ENCODE results near the gene SGIP1. TPM values are rescaled to one million over a fixed set of nuclear protein-coding genes. Genes with fewer than 3 reads are reported as not detected.
A peak's percentile ranks its signal among the peaks of the same experiment; 100 is the strongest.

The SGIP1 gene, protein sequence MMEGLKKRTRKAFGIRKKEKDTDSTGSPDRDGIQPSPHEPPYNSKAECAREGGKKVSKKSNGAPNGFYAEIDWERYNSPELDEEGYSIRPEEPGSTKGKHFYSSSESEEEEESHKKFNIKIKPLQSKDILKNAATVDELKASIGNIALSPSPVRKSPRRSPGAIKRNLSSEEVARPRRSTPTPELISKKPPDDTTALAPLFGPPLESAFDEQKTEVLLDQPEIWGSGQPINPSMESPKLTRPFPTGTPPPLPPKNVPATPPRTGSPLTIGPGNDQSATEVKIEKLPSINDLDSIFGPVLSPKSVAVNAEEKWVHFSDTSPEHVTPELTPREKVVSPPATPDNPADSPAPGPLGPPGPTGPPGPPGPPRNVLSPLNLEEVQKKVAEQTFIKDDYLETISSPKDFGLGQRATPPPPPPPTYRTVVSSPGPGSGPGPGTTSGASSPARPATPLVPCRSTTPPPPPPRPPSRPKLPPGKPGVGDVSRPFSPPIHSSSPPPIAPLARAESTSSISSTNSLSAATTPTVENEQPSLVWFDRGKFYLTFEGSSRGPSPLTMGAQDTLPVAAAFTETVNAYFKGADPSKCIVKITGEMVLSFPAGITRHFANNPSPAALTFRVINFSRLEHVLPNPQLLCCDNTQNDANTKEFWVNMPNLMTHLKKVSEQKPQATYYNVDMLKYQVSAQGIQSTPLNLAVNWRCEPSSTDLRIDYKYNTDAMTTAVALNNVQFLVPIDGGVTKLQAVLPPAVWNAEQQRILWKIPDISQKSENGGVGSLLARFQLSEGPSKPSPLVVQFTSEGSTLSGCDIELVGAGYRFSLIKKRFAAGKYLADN
- polyA plus RNA-seq, result 15.2 TPM
- long read RNA-seq, donor 1, result 0 reads
- long read RNA-seq, donor 2, partial matches to known transcripts, result 0 of 1 reads
- long read RNA-seq, donor 2, other reads (novel, unspliced or antisense), result 0 of 1 reads
- long read RNA-seq, donor 3, result 0 reads
- long read RNA-seq, donor 4, result 0 reads
- long read RNA-seq, donor 5, partial matches to known transcripts, result 0 of 1 reads
- long read RNA-seq, donor 5, other reads (novel, unspliced or antisense), result 0 of 1 reads
- long read RNA-seq, donor 6, partial matches to known transcripts, result 0 of 1 reads
- long read RNA-seq, donor 6, other reads (novel, unspliced or antisense), result 0 of 1 reads
- long read RNA-seq, donor 7, result 0 reads
- long read RNA-seq, donor 8, partial matches to known transcripts, result 0 of 1 reads
- long read RNA-seq, donor 8, other reads (novel, unspliced or antisense), result 0 of 1 reads
- long read RNA-seq, donor 9, result 0 reads
- long read RNA-seq, donor 10, partial matches to known transcripts, result 0 of 1 reads
- long read RNA-seq, donor 10, other reads (novel, unspliced or antisense), result 0 of 1 reads
- long read RNA-seq, donor 11, result 0 reads

DNA sequence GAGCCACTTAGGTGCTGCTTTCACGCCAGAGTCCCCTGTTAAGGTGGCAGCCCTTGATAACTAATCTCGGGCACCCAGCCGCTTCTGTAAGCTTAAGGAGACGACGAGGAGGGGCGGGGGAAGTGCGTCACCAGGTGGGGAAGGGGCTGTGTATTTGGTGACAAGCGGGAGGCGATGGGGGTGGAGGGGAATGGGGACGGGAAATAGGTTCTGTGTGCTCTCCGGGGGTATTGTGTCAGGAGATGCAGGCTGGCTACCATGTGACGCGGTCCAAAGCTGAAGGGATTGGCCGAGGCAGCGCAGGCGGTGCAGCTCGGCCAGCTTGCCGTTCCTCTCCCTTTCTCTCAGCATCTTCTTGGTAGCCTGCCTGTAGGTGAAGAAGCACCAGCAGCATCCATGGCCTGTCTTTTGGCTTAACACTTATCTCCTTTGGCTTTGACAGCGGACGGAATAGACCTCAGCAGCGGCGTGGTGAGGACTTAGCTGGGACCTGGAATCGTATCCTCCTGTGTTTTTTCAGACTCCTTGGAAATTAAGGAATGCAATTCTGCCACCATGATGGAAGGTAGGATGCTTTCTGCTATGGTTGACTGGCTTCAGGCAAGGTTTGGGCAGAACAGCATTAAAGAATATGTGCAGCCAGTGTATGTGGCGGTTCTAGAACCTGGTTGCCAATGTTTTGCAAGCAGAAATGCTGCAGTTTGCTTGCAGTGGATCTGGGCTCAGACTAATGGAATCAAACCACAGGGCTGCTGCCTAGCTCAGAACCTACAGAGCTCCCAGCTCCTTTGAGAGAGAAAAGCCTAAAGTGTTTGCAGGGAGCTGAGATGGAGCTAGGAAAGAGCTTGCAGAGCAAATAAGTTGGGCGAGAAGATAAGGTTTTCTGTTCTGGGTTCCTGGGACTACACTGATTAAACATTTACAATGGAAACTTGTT, at the start of gene SGIP1:
TSS of gene SGIP1 (plus strand) at position 350 of the 937 bp plus-strand sequence. CDS start at position 556, 206 bp downstream.
- 20% methylated on average over 2 of the region's 25 CpGs for WGBS (ENCODE audit: insufficient coverage, low lambda C conversion rate)

DNA sequence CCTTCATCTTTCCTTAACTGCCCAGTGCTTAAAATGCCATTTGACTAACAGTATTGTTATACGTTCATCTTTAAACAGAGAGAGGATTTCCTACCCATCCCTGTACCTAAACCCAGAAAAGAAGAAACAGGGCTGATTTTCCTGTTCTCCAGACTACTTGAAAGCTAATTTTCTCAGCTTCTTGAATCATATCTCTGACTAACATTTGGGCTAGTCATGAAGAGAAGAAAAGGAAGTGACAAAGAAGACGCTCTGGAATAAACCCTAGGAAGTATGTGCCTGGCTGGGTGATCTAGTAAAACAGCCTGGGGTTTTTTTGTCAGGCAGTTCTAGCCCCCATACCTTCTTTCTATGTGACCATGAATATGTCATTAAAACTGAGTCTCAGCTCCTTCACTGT, 44.8 kb upstream of the SGIP1 start:
- no peaks in the 10 kb centered on the region for H3K4me1 ChIP-seq (ENCODE audit: control insufficient read depth, insufficient read depth, low read length)
- no peak overlapping the region for H3K27ac ChIP-seq (ENCODE audit: low read length)
- no CpG with 5 or more reads among the region's 2 CpGs for WGBS (ENCODE audit: insufficient coverage, low lambda C conversion rate)
- H3K9me3 ChIP-seq (ENCODE audit: control insufficient read depth, low read depth, low read length), result no peaks in the 10 kb centered on the region
- H3K27me3 ChIP-seq (ENCODE audit: control insufficient read depth, insufficient read depth, low read length), result no peaks in the 10 kb centered on the region
- DNase-seq, result no peak
- H3K36me3 ChIP-seq (ENCODE audit: control insufficient read depth, insufficient read depth, low read length), result no peaks in the 10 kb centered on the region
- H3K4me3 ChIP-seq (ENCODE audit: low read length), result no peak overlapping the region

More for the DNA sequence above, at the start of gene SGIP1:
- H3K27me3 ChIP-seq (ENCODE audit: control insufficient read depth, insufficient read depth, low read length), result peaks cover 36% of the 10 kb centered on the region
- H3K27ac ChIP-seq (ENCODE audit: low read length), result peak within 1 kb of the TSS; percentile 50
- no peaks in the 10 kb centered on the region for H3K36me3 ChIP-seq (ENCODE audit: control insufficient read depth, insufficient read depth, low read length)
- H3K4me1 ChIP-seq (ENCODE audit: control insufficient read depth, insufficient read depth, low read length), result peaks cover 4% of the 10 kb centered on the region
- DNase-seq, result peak; percentile 53 to 54
- peak within 1 kb of the TSS; percentile 36 for H3K4me3 ChIP-seq (ENCODE audit: low read length)
- H3K9me3 ChIP-seq (ENCODE audit: control insufficient read depth, low read depth, low read length), result no peaks in the 10 kb centered on the region

DNA sequence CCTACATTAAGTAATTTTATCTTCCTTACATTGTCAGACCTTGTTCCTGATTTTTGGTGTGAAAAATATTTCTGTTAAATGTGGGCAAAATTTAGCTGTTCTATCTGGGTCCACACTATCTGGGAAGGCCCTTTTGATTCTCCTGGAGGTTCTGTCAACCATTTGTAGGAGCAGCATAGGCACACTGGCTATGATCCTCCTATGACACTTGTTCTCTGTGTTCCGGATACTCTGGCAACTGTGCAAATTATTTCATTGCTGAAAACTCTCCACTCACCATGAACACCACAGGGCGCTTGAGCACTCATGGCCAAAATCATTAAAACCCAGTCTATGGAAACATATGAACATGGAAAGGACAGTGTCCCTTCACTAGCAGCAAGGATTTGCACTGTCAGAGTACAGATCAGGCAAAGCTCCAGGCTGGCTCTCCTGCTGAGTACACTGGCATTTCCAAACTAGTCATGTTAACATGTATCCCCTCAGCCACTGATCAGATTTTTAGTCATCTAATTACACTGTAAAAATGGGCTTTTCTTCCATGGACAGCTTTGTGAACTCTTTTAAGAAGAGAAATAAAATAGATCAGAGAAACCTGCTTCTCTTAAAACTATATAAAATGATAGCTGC, 43.9 kb upstream of the SGIP1 start:
- Histone ChIP-seq H3K27ac (ENCODE audit: low read length) (no peak overlapping the region), H3K9me3 (ENCODE audit: control insufficient read depth, low read depth, low read length) (no peaks in the 10 kb centered on the region), H3K27me3 (ENCODE audit: control insufficient read depth, insufficient read depth, low read length) (no peaks in the 10 kb centered on the region), H3K4me1 (ENCODE audit: control insufficient read depth, insufficient read depth, low read length) (no peaks in the 10 kb centered on the region), H3K36me3 (ENCODE audit: control insufficient read depth, insufficient read depth, low read length) (no peaks in the 10 kb centered on the region), H3K4me3 (ENCODE audit: low read length) (no peak overlapping the region)
- no peak for DNase-seq
- WGBS (ENCODE audit: insufficient coverage, low lambda C conversion rate), result 100% methylated on average over 1 of the region's 2 CpGs

DNA sequence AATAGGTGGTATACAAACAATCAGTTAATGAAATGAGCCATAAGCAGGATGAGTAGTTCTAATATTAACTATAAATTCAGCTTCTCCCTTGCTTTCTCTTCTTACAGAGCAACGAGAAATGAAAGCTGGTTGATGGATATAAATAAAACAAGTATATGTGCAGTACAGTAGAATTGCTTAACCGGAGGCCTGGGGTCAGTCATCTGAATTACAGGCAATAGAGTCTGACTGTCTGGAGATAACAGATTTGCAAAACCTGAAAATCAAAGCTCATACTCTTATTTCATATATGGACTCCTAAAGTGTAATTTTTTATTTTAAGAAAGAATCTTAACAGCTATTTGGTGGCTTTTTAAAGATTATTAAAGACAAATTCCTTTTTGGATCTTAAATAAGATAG, 43.1 kb upstream of the SGIP1 start:
- WGBS (ENCODE audit: insufficient coverage, low lambda C conversion rate), result no CpG with 5 or more reads among the region's 2 CpGs
- Histone ChIP-seq H3K9me3 (ENCODE audit: control insufficient read depth, low read depth, low read length) (no peaks in the 10 kb centered on the region), H3K36me3 (ENCODE audit: control insufficient read depth, insufficient read depth, low read length) (no peaks in the 10 kb centered on the region), H3K4me3 (ENCODE audit: low read length) (no peak overlapping the region), H3K27ac (ENCODE audit: low read length) (no peak overlapping the region), H3K27me3 (ENCODE audit: control insufficient read depth, insufficient read depth, low read length) (no peaks in the 10 kb centered on the region), H3K4me1 (ENCODE audit: control insufficient read depth, insufficient read depth, low read length) (no peaks in the 10 kb centered on the region)
- peak in 1 of 2 donors; percentile 5 for DNase-seq

DNA sequence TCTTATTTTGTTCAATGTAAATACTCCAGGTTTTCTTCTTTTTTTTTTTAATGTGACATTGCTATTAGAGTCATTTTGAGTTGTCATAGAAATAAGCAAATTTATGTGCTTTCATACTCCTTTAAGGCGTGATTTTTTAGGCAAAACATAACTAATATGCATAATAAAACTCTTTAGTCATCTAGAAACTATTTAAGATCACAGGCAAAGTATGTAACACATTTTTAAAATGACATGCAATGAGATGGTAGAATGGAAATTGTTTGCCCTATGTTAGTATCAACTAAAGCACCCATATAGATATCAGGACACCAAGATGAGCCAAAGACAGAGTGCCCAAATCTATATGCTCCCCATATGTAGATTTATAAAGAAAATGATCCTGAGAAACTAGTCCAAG, 41.5 kb upstream of the SGIP1 start:
- Histone ChIP-seq H3K27me3 (ENCODE audit: control insufficient read depth, insufficient read depth, low read length) (no peaks in the 10 kb centered on the region), H3K4me3 (ENCODE audit: low read length) (no peak overlapping the region), H3K4me1 (ENCODE audit: control insufficient read depth, insufficient read depth, low read length) (no peaks in the 10 kb centered on the region), H3K9me3 (ENCODE audit: control insufficient read depth, low read depth, low read length) (no peaks in the 10 kb centered on the region), H3K27ac (ENCODE audit: low read length) (no peak overlapping the region), H3K36me3 (ENCODE audit: control insufficient read depth, insufficient read depth, low read length) (no peaks in the 10 kb centered on the region)
- no peak for DNase-seq
- WGBS (ENCODE audit: insufficient coverage, low lambda C conversion rate), result 100% methylated on average over 1 of the region's 1 CpG

DNA sequence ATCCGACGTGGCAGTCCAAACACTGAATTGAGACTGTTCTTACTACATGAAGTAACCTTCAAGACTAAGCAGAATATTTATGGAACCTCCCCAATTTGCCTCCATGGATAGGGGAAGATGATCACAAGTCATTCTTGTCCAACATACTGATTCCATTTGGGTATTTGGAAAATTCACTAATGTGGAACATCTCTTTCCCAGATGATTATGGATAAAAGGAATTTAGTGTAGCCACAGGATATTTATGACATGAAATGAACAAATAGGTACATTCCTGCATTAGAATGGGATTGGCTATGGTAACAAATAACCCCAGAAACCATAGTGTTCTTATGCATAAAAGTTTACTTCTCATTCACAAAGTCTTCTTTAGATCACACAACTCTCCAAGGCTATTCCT, 40.2 kb upstream of the SGIP1 start:
- no peak overlapping the region for H3K27ac ChIP-seq (ENCODE audit: low read length)
- no peaks in the 10 kb centered on the region for H3K36me3 ChIP-seq (ENCODE audit: control insufficient read depth, insufficient read depth, low read length)
- H3K4me1 ChIP-seq (ENCODE audit: control insufficient read depth, insufficient read depth, low read length), result no peaks in the 10 kb centered on the region
- no peaks in the 10 kb centered on the region for H3K9me3 ChIP-seq (ENCODE audit: control insufficient read depth, low read depth, low read length)
- no peak overlapping the region for H3K4me3 ChIP-seq (ENCODE audit: low read length)
- H3K27me3 ChIP-seq (ENCODE audit: control insufficient read depth, insufficient read depth, low read length), result no peaks in the 10 kb centered on the region
- DNase-seq, result no peak
- no CpG with 5 or more reads among the region's 2 CpGs for WGBS (ENCODE audit: insufficient coverage, low lambda C conversion rate)

DNA sequence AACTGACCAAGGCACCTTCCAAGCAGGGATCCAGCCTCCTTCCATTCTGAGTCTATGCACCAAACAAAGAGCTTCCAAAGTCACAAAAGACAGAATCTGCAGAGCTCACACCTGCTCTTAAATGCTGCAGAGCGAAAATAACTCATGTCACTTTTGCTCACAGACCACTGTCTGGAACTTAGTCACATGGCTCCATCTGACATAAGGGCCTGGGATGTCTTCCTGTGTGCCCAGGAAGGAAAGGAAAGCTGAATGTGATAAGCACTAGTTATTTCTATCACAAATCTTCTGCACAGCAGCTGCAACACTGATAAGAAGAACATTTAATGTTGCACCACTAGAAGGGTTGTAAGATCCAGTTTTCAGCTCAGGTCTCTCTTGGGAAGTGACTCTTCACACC, 39.5 kb upstream of the SGIP1 start:
- no CpG with 5 or more reads among the region's 1 CpG for WGBS (ENCODE audit: insufficient coverage, low lambda C conversion rate)
- Histone ChIP-seq H3K9me3 (ENCODE audit: control insufficient read depth, low read depth, low read length) (no peaks in the 10 kb centered on the region), H3K4me1 (ENCODE audit: control insufficient read depth, insufficient read depth, low read length) (no peaks in the 10 kb centered on the region), H3K27ac (ENCODE audit: low read length) (no peak overlapping the region), H3K4me3 (ENCODE audit: low read length) (no peak overlapping the region), H3K36me3 (ENCODE audit: control insufficient read depth, insufficient read depth, low read length) (no peaks in the 10 kb centered on the region), H3K27me3 (ENCODE audit: control insufficient read depth, insufficient read depth, low read length) (no peaks in the 10 kb centered on the region)
- no peak for DNase-seq

DNA sequence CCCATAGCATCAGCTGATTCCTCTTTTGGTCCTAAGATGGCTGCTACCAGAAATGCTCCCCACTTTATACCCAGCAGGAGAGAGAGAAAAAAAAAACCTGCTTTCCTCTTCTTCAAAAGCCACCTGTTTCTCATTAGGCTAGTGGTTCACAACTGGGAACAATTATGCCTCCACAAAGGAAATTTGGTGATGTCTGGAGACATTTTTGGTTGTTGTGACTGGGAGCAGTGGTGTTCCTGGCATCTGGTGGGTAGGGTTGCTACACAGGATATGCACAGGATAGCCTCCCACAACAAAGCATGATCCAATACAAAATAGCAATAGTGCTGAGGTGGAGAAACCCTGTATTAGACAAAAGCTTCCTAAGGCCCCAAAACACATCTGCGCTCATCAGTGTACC, 38.5 kb upstream of the SGIP1 start:
- WGBS (ENCODE audit: insufficient coverage, low lambda C conversion rate), result no CpG with 5 or more reads among the region's 1 CpG

DNA sequence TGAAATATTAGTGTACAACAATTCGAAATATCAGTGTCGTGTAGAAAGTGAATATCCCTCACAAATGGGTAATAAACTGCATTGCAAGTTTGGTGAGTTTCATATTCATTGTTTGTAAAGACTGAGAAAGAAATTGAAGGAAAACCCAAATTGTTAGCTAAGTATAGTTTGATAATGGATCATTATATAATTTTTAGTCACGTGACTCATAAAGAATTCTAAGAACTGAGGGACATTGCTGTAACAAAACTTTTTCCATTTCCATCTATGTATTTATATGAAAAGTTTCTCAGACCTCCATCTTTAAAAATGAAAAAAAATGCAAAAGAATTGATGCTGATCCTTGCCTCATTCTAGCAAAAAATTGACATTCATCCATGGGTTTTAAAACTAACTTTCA, 36.0 kb upstream of the SGIP1 start:
- Histone ChIP-seq H3K9me3 (ENCODE audit: control insufficient read depth, low read depth, low read length) (no peaks in the 10 kb centered on the region), H3K36me3 (ENCODE audit: control insufficient read depth, insufficient read depth, low read length) (no peaks in the 10 kb centered on the region), H3K27ac (ENCODE audit: low read length) (no peak overlapping the region), H3K4me1 (ENCODE audit: control insufficient read depth, insufficient read depth, low read length) (no peaks in the 10 kb centered on the region), H3K27me3 (ENCODE audit: control insufficient read depth, insufficient read depth, low read length) (no peaks in the 10 kb centered on the region), H3K4me3 (ENCODE audit: low read length) (no peak overlapping the region)
- WGBS (ENCODE audit: insufficient coverage, low lambda C conversion rate), result 100% methylated on average over 1 of the region's 3 CpGs
- DNase-seq, result no peak

More for the DNA sequence above, 38.5 kb upstream of the SGIP1 start:
- H3K9me3 ChIP-seq (ENCODE audit: control insufficient read depth, low read depth, low read length), result no peaks in the 10 kb centered on the region
- no peaks in the 10 kb centered on the region for H3K27me3 ChIP-seq (ENCODE audit: control insufficient read depth, insufficient read depth, low read length)
- no peak for DNase-seq
- no peaks in the 10 kb centered on the region for H3K36me3 ChIP-seq (ENCODE audit: control insufficient read depth, insufficient read depth, low read length)
- no peak overlapping the region for H3K4me3 ChIP-seq (ENCODE audit: low read length)
- no peak overlapping the region for H3K27ac ChIP-seq (ENCODE audit: low read length)
- H3K4me1 ChIP-seq (ENCODE audit: control insufficient read depth, insufficient read depth, low read length), result no peaks in the 10 kb centered on the region

All from large intestine (tissue), 12 donors.